Ascending aorta (tissue), 2 donors: Measurements from ENCODE around the gene CDK1. TPM values are rescaled to one million over a fixed set of nuclear protein-coding genes. Genes with fewer than 3 reads are reported as not detected.
A peak's percentile ranks its signal among the peaks of the same experiment; 100 is the strongest.

ENCODE experiments used
- DNase-seq, 2 donors: peaks; one replicate each; pipeline ENCODE4 v3.0.0-alpha.2; 2019; ENCODE audit warnings: low spot score in 2 of 2
- H3K27ac ChIP-seq, 2 donors: fragments of 200-600 bp; sonication (generic); one replicate each; pipeline ENCODE4 v1.5.1; 2016 to 2017; ENCODE audit warnings: mild to moderate bottlenecking in 1 of 2
- H3K27me3 ChIP-seq: fragments of 200-600 bp; sonication (generic); one replicate; pipeline ENCODE4 v1.5.1; 2017
- H3K36me3 ChIP-seq, 2 donors: fragments of 200-600 bp; sonication (generic); one replicate each; pipeline ENCODE4 v1.5.1; 2016
- H3K4me1 ChIP-seq, 2 donors: fragments of 200-600 bp; sonication (generic); one replicate each; pipeline ENCODE4 v1.5.1; 2016 to 2017; ENCODE audit warnings: mild to moderate bottlenecking in 1 of 2
- H3K4me3 ChIP-seq, 2 donors: fragments of 200-600 bp; sonication (generic); one replicate each; pipeline ENCODE4 v1.5.1; 2016 to 2017; ENCODE audit warnings: mild to moderate bottlenecking in 1 of 2
- H3K9me3 ChIP-seq, 2 donors: fragments of 200-600 bp; sonication (generic); one replicate each; pipeline ENCODE4 v1.5.1; 2016
- intact Hi-C: fragments of 100-400 bp; cut with DNase I; formaldehyde crosslinking; loops from one replicate; pipeline ENCODE4 v1.15.1; 2023
- total RNA-seq: library from RNA; depleted of rRNA; stranded (reverse); fragments of >200 nt; gene quantifications from one replicate; pipeline ENCODE4 v1.1.0, GENCODE V29; 2016
- TF ChIP-seq, protein P1 (sequence below), 3 experiments: fragments of 200-600 bp in 2 of 3; fragments of 450-650 bp in 1 of 3; sonication (generic) in 2 of 3; IDR thresholded peaks; one replicate each; pipeline ENCODE4 v1.5.1; 2016 to 2019; ENCODE audit warnings: antibody characterized with exemption in 3 of 3, mild to moderate bottlenecking in 1 of 3, moderate library complexity in 1 of 3

The CDK1 gene
- total RNA-seq, 1 donor from 2014 or later = not detected

DNA sequence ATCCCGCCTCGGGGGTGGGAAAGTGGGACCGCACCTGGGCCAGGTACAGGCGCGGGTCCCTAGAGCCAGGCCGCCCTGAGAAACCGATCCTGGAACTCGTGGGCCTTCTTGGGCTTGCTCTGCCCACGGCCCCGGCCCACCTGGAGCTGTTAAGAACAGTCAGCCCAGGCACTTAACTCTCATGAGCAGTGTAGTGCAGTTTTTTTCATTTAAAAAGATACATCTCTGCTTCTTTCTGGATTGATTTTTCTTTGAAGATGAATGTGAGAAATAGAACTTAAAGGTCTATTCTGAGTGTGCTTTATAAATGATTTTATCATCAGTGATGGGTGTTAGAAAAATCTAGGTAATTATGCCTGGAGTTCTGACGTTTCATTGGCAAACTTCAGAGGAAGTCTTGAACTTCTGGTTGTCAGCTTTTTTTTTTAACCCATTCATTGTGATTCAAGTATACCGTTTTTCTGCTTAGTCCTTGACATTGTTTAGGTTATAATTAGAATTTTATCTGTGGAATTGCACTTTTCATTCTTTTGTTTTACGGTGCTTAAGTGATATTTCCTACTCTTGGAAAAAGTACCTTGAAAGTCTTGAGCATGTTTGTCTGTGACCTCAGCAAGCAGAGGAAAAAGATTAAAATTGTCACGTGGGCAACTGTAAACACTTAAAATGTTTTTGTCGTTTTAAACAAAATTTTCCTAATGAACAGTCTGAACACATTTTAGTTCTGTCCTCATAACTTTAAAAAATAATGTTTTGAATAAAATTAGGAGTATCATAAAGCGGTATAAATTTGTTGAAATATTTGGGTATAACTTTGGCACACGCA is 906 bp downstream of the CDK1 start:
- Histone ChIP-seq H3K27me3 (no peaks in the 10 kb centered on the region), H3K9me3 (no peaks in the 10 kb centered on the region), H3K36me3 (no peaks in the 10 kb centered on the region), H3K27ac (no peak overlapping the region), H3K4me3 (peak overlapping the region; percentile 61 to 73), H3K4me1 (peaks cover 0 to 8% of the 10 kb centered on the region in 2 donors)
- intact Hi-C loops = loop anchor here (10.0 kb wide), 1 partner anchor 334 kb away; no protein-coding TSS in a partner anchor
- no peak for DNase-seq
- TF ChIP-seq, protein P1, sequence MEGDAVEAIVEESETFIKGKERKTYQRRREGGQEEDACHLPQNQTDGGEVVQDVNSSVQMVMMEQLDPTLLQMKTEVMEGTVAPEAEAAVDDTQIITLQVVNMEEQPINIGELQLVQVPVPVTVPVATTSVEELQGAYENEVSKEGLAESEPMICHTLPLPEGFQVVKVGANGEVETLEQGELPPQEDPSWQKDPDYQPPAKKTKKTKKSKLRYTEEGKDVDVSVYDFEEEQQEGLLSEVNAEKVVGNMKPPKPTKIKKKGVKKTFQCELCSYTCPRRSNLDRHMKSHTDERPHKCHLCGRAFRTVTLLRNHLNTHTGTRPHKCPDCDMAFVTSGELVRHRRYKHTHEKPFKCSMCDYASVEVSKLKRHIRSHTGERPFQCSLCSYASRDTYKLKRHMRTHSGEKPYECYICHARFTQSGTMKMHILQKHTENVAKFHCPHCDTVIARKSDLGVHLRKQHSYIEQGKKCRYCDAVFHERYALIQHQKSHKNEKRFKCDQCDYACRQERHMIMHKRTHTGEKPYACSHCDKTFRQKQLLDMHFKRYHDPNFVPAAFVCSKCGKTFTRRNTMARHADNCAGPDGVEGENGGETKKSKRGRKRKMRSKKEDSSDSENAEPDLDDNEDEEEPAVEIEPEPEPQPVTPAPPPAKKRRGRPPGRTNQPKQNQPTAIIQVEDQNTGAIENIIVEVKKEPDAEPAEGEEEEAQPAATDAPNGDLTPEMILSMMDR (IDR thresholded peaks at IDR 0.05) = no peak

DNA sequence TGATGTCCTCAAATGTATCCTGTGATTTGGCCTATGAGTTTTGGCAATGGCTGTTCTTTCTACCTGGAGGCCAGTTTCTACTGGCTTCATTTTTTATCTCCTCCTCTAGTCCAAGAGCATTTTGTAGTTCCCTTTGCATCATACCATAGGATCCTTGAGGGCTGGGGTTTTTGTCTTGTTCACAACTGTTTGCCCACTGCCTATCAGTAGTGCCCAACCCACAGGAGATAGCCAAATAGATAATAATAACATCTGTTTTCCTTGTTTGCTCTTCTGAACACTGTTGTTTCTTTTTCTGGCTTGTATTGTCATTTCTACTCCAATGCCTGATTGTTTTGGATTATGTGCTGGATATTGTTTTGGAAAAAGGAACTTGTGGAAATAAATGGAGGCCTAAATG is 3.4 kb downstream of the CDK1 start:
- Histone ChIP-seq H3K27me3 (no peaks in the 10 kb centered on the region), H3K9me3 (no peaks in the 10 kb centered on the region), H3K4me3 (no peak overlapping the region), H3K4me1 (peaks cover 0 to 8% of the 10 kb centered on the region in 2 donors), H3K27ac (no peak overlapping the region), H3K36me3 (no peaks in the 10 kb centered on the region)
- TF ChIP-seq, protein P1 (IDR thresholded peaks at IDR 0.05) = no peak
- no peak for DNase-seq
- intact Hi-C loops = no loop called here

DNA sequence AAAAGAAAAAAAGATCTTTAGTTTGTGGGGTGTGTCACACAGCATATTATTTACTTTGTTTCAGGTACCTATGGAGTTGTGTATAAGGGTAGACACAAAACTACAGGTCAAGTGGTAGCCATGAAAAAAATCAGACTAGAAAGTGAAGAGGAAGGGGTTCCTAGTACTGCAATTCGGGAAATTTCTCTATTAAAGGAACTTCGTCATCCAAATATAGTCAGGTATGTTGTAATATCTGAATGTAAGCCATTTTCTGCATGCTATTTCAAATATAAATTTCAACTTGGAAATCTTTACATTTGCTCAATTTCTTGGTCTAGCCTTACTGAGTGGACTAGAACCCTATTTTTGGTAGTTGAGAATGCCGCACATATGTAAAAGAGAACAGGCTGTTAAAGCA is 6.4 kb downstream of the CDK1 start:
- no peak for DNase-seq
- intact Hi-C loops = no loop called here
- Histone ChIP-seq H3K27me3 (no peaks in the 10 kb centered on the region), H3K9me3 (no peaks in the 10 kb centered on the region), H3K27ac (no peak overlapping the region), H3K4me3 (no peak overlapping the region), H3K4me1 (no peaks in the 10 kb centered on the region), H3K36me3 (no peaks in the 10 kb centered on the region)
- TF ChIP-seq, protein P1 (IDR thresholded peaks at IDR 0.05) = no peak

DNA sequence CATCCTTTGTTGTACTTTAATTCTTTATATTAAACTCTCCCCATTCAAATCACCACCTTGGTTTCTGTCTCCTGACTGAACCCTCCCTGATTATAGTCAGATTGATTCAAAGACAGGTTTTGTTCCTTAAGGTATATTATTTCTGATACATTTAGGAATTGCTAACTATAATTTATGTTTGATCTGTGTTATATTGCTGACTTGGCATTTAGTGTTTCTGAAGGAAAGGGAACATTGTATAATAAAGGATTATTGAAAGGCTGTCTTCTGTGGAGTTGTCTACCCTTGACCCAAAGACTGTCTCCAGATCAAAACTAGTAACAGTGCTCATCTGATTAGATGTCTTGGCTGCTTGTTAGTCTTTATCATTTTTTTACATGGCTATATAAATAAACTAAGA is 10.3 kb downstream of the CDK1 start:
- no peak for DNase-seq
- Histone ChIP-seq H3K27ac (no peak overlapping the region), H3K36me3 (no peaks in the 10 kb centered on the region), H3K4me3 (no peak overlapping the region), H3K4me1 (no peaks in the 10 kb centered on the region), H3K9me3 (no peaks in the 10 kb centered on the region), H3K27me3 (no peaks in the 10 kb centered on the region)
- TF ChIP-seq, protein P1 (IDR thresholded peaks at IDR 0.05) = no peak
- intact Hi-C loops = no loop called here

DNA sequence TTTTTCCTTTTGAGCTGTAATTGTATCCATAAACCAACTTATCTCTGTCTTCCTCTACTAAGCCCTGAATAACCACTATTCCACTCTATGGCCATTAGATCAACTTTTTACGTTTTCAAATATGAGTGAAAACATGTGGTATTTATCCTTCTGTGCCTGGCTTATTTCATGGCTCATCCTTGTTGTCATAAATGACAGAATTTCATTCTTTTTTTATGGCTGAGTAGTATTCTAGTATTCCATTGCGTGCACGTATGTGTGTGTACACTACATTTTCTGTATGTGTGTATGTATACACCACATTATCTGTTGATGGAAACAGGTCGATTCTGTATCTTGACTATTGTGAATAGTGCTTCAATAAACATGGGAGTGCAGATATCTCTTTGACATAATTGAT is 11.1 kb downstream of the CDK1 start:
- TF ChIP-seq, protein P1 (IDR thresholded peaks at IDR 0.05) = no peak
- Histone ChIP-seq H3K36me3 (no peaks in the 10 kb centered on the region), H3K27ac (no peak overlapping the region), H3K4me1 (no peaks in the 10 kb centered on the region), H3K4me3 (no peak overlapping the region), H3K9me3 (no peaks in the 10 kb centered on the region), H3K27me3 (no peaks in the 10 kb centered on the region)
- intact Hi-C loops = no loop called here
- DNase-seq = no peak
